GM12892 (cell line): Measurements from ENCODE around the gene MYBPC3.

Source experiments
- DNase-seq: peaks from one replicate; pipeline ENCODE4 v3.0.0; 2011; ENCODE audit not compliant: insufficient read length
- FAIRE-seq: peaks from 2 replicates; lab custom pipeline; 2011; peaks lifted over from hg19 to GRCh38; lab: Jason Lieb, UNC
- POLR2A ChIP-seq: IDR thresholded peaks from 2 replicates; pipeline ENCODE4 v1.6.1; 2011; ENCODE audit warnings: low read depth, low read length, control low read depth
- POLR2AphosphoS5 ChIP-seq: IDR thresholded peaks from 2 replicates; pipeline ENCODE4 v1.6.1; 2011; ENCODE audit warnings: low read depth, low read length, control low read depth
- TAF1 ChIP-seq: IDR thresholded peaks from 2 replicates; pipeline ENCODE4 v1.6.1; 2011; ENCODE audit warnings: low read depth, mild to moderate bottlenecking, control low read depth, low read length, borderline replicate concordance

Gene MYBPC3

GRCh38 chr11:47285969-47286770 is 66.3 kb downstream of the MYBPC3 start:
- TF ChIP-seq TAF1: no peak
- TF ChIP-seq POLR2AphosphoS5: no peak
- no peak for TF ChIP-seq POLR2A
- DNase-seq (no peak), FAIRE-seq (no peak)

DNA sequence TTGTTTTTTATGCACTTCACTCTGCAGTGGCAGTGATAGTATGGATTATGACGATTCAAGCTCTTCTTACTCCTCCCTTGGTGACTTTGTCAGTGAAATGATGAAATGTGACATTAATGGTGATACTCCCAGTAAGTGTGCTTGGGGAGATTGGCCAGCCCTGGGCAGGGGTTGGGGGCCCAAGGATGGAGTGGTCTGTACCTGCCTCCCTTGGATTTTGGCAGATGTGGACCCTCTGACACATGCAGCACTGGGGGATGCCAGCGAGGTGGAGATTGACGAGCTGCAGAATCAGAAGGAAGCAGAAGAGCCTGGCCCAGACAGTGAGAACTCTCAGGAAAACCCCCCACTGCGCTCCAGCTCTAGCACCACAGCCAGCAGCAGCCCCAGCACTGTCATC is 68.4 kb downstream of the MYBPC3 start:
- FAIRE-seq (no peak), DNase-seq (no peak)
- no peak for TF ChIP-seq POLR2A
- no peak for TF ChIP-seq TAF1
- TF ChIP-seq POLR2AphosphoS5: no peak

- TF ChIP-seq POLR2AphosphoS5 (no peak), TAF1 (no peak), POLR2A (no peak)
These were observed 70.0 kb downstream of the MYBPC3 start for GRCh38 chr11:47282462-47282861.

More at GRCh38 chr11:47282462-47282861, 70.0 kb downstream of the MYBPC3 start:
- no peak for FAIRE-seq
- no peak for DNase-seq
